HG02759 (cell line): ENCODE results near the gene ERCC4.
"Not testable (repeated sequence)": the region's sequence is repeated elsewhere in the genome, so short reads cannot be mapped to it uniquely, and the experiment has no call there.

Source experiments
- ATAC-seq: cut with Tn5 transposase; IDR thresholded peaks from one replicate; pipeline ENCODE4 v1.9.1; 2021; ENCODE audit warnings: mild to moderate bottlenecking, moderate library complexity; ENCODE audit not compliant: unreplicated experiment

ERCC4 gene

GRCh38 chr16:13919683-13920509 is at the start of gene ERCC4:
ERCC4 (plus strand) TSS chr16:13920154; CDS start chr16:13920166, 12 bp downstream.
- peak; percentile 98 for ATAC-seq

- no peak for ATAC-seq
Observed at GRCh38 chr16:13873835-13874438, 46.0 kb upstream of the ERCC4 start.

- ATAC-seq = no peak
Observed at GRCh38 chr16:13875614-13876284, 44.2 kb upstream of the ERCC4 start.

GRCh38 chr16:13883276-13883675 is 36.7 kb upstream of the ERCC4 start:
- no peak for ATAC-seq

GRCh38 chr16:13883881-13884280 is 36.1 kb upstream of the ERCC4 start:
- ATAC-seq = no peak

GRCh38 chr16:13885700-13886099 is 34.3 kb upstream of the ERCC4 start:
- ATAC-seq = no peak

GRCh38 chr16:13886608-13887007 is 33.3 kb upstream of the ERCC4 start:
- no peak for ATAC-seq

GRCh38 chr16:13889323-13889722 is 30.6 kb upstream of the ERCC4 start:
- not testable (repeated sequence) for ATAC-seq

- ATAC-seq = no peak
Observed at GRCh38 chr16:13892301-13892700, 27.7 kb upstream of the ERCC4 start.

GRCh38 chr16:13895516-13895915 is 24.4 kb upstream of the ERCC4 start:
- no peak for ATAC-seq

- ATAC-seq = no peak
Observed at GRCh38 chr16:13896543-13897182, 23.3 kb upstream of the ERCC4 start.

- no peak for ATAC-seq
Observed at GRCh38 chr16:13897806-13898205, 22.1 kb upstream of the ERCC4 start.

- no peak for ATAC-seq
Observed at GRCh38 chr16:13898233-13898632, 21.7 kb upstream of the ERCC4 start.

GRCh38 chr16:13902052-13902451 is 17.9 kb upstream of the ERCC4 start:
- ATAC-seq = no peak

GRCh38 chr16:13902677-13903076 is 17.3 kb upstream of the ERCC4 start:
- ATAC-seq = no peak

GRCh38 chr16:13904179-13904691 is 15.7 kb upstream of the ERCC4 start:
- no peak for ATAC-seq

GRCh38 chr16:13904822-13905221 is 15.1 kb upstream of the ERCC4 start:
- ATAC-seq = not testable (repeated sequence)

- ATAC-seq = no peak
Observed at GRCh38 chr16:13906168-13907089, 13.5 kb upstream of the ERCC4 start.

- ATAC-seq = no peak
Observed at GRCh38 chr16:13907431-13907830, 12.5 kb upstream of the ERCC4 start.

- ATAC-seq = no peak
Observed at GRCh38 chr16:13909069-13909468, 10.9 kb upstream of the ERCC4 start.
